Esophagus (tissue), 2 donors: ENCODE results near the gene ARHGAP4. TPM values are rescaled to one million over a fixed set of nuclear protein-coding genes. Genes with fewer than 3 reads are reported as not detected.

ENCODE experiments used
- H3K27ac ChIP-seq, 2 donors: one replicate each; pipeline ENCODE4 v1.5.1; 2013; ENCODE audit warnings: low read depth in 2 of 2, mild to moderate bottlenecking in 2 of 2, inconsistent platforms in 1 of 2, low read length in 1 of 2, moderate library complexity in 1 of 2
- H3K27me3 ChIP-seq, 2 donors: one replicate each; pipeline ENCODE4 v1.6.1; 2013; ENCODE audit warnings: low read length in 2 of 2, control low read depth in 1 of 2, mild to moderate bottlenecking in 1 of 2; ENCODE audit not compliant: insufficient read depth in 2 of 2, control insufficient read depth in 1 of 2
- H3K36me3 ChIP-seq, 2 donors: one replicate each; pipeline ENCODE4 v1.6.1; 2013; ENCODE audit warnings: low read length in 1 of 2; ENCODE audit not compliant: control insufficient read depth in 2 of 2, insufficient read depth in 2 of 2
- H3K4me1 ChIP-seq, 2 donors: one replicate each; pipeline ENCODE4 v1.6.1; 2013; ENCODE audit warnings: low read length in 1 of 2; ENCODE audit not compliant: control insufficient read depth in 2 of 2, insufficient read depth in 2 of 2
- H3K4me3 ChIP-seq, 2 donors: one replicate each; pipeline ENCODE4 v1.5.1; 2013; ENCODE audit warnings: low read length in 2 of 2, mild to moderate bottlenecking in 2 of 2, low read depth in 1 of 2, moderate library complexity in 1 of 2
- H3K9me3 ChIP-seq, 2 donors: one replicate each; pipeline ENCODE4 v1.6.1; 2013; ENCODE audit warnings: mild to moderate bottlenecking in 2 of 2, low read depth in 1 of 2, low read length in 1 of 2, moderate library complexity in 1 of 2; ENCODE audit not compliant: control insufficient read depth in 2 of 2, insufficient read depth in 1 of 2
- WGBS, 2 donors: extraction: QIAGEN DNeasy Blood & Tissue Kit; methylation state at CpG; one replicate each; pipeline ENCODE4 v1.1.7; 2013; 5-methylcytosine and 5-hydroxymethylcytosine counted together
- polyA plus RNA-seq, 2 donors: library from polyadenylated mRNA; stranded (reverse); fragments of 200-250 nt; gene quantifications; one replicate each; pipeline ENCODE4 v1.2.3, GENCODE V29; 2013
- donor health status: healthy with polysubstance abuse.
- donor health status: Bipolar disorder and iron deficiency.

Gene ARHGAP4
- polyA plus RNA-seq, 2 donors, result 10.6 to 23.4 TPM

- no peak overlapping the region for H3K27ac ChIP-seq
- peaks cover 0 to 5% of the 10 kb centered on the region in 2 donors for H3K4me1 ChIP-seq
- WGBS, 2 donors, result 91 to 93% methylated on average over 22 of the region's 22 CpGs
- no peaks in the 10 kb centered on the region for H3K36me3 ChIP-seq
- H3K9me3 ChIP-seq, result no peaks in the 10 kb centered on the region
- H3K27me3 ChIP-seq, result no peaks in the 10 kb centered on the region
- no peak overlapping the region for H3K4me3 ChIP-seq
Measured at GRCh38 chrX:153910446-153910845, 15.6 kb downstream of the ARHGAP4 start.

- peaks cover 0 to 5% of the 10 kb centered on the region in 2 donors for H3K4me1 ChIP-seq
- H3K27ac ChIP-seq, result no peak overlapping the region
- WGBS, 2 donors, result 93 to 94% methylated on average over 25 of the region's 25 CpGs
- no peaks in the 10 kb centered on the region for H3K36me3 ChIP-seq
- H3K4me3 ChIP-seq, result no peak overlapping the region
- no peaks in the 10 kb centered on the region for H3K27me3 ChIP-seq
- no peaks in the 10 kb centered on the region for H3K9me3 ChIP-seq
Measured at GRCh38 chrX:153909980-153910360, 16.1 kb downstream of the ARHGAP4 start.

- Histone ChIP-seq H3K4me1 (peaks cover 0 to 5% of the 10 kb centered on the region in 2 donors), H3K27ac (no peak overlapping the region), H3K27me3 (no peaks in the 10 kb centered on the region), H3K4me3 (no peak overlapping the region), H3K9me3 (no peaks in the 10 kb centered on the region), H3K36me3 (no peaks in the 10 kb centered on the region)
- 78 to 83% methylated on average over 31 to 37 of the region's 37 CpGs for WGBS, 2 donors
Measured at GRCh38 chrX:153909024-153909979, 16.8 kb downstream of the ARHGAP4 start.

- WGBS, 2 donors, result 83 to 91% methylated on average over 23 of the region's 23 CpGs
- no peak overlapping the region for H3K4me3 ChIP-seq
- H3K27me3 ChIP-seq, result no peaks in the 10 kb centered on the region
- peaks cover 0 to 5% of the 10 kb centered on the region in 2 donors for H3K4me1 ChIP-seq
- H3K27ac ChIP-seq, result no peak overlapping the region
- no peaks in the 10 kb centered on the region for H3K9me3 ChIP-seq
- H3K36me3 ChIP-seq, result no peaks in the 10 kb centered on the region
Measured at GRCh38 chrX:153908219-153908860, 17.7 kb downstream of the ARHGAP4 start.

GRCh38 chrX:153907456-153907855 is 18.6 kb downstream of the ARHGAP4 start:
- Histone ChIP-seq H3K27ac (no peak overlapping the region), H3K4me1 (peaks cover 0 to 5% of the 10 kb centered on the region in 2 donors), H3K9me3 (no peaks in the 10 kb centered on the region), H3K4me3 (no peak overlapping the region), H3K36me3 (no peaks in the 10 kb centered on the region), H3K27me3 (no peaks in the 10 kb centered on the region)
- 75 to 77% methylated on average over 11 to 12 of the region's 12 CpGs for WGBS, 2 donors

- H3K27me3 ChIP-seq, result no peaks in the 10 kb centered on the region
- H3K36me3 ChIP-seq, result no peaks in the 10 kb centered on the region
- peaks cover 1 to 5% of the 10 kb centered on the region in 2 donors for H3K4me1 ChIP-seq
- 76 to 77% methylated on average over 26 to 27 of the region's 27 CpGs for WGBS, 2 donors
- H3K4me3 ChIP-seq, result no peak overlapping the region
- no peak overlapping the region for H3K27ac ChIP-seq
- no peaks in the 10 kb centered on the region for H3K9me3 ChIP-seq
Measured at GRCh38 chrX:153906126-153906917, 19.7 kb downstream of the ARHGAP4 start.

- no peaks in the 10 kb centered on the region for H3K27me3 ChIP-seq
- no peaks in the 10 kb centered on the region for H3K9me3 ChIP-seq
- no peak overlapping the region for H3K4me3 ChIP-seq
- H3K27ac ChIP-seq, result no peak overlapping the region
- H3K36me3 ChIP-seq, result no peaks in the 10 kb centered on the region
- H3K4me1 ChIP-seq, result peaks cover 5% of the 10 kb centered on the region in 2 donors
- 83 to 89% methylated on average over 32 of the region's 32 CpGs for WGBS, 2 donors
Measured at GRCh38 chrX:153905481-153906095, 20.5 kb downstream of the ARHGAP4 start.

- WGBS, 2 donors, result 33 to 64% methylated on average over 13 to 26 of the region's 26 CpGs
- no peaks in the 10 kb centered on the region for H3K9me3 ChIP-seq
- no peak within 1 kb of the TSS for H3K27ac ChIP-seq
- H3K36me3 ChIP-seq, result no peaks in the 10 kb centered on the region
- H3K4me1 ChIP-seq, result peaks cover 5% of the 10 kb centered on the region in 2 donors
- H3K4me3 ChIP-seq, result peak within 1 kb of the TSS in 1 of 2 donors; percentile 7
- H3K27me3 ChIP-seq, result no peaks in the 10 kb centered on the region
Measured at GRCh38 chrX:153903991-153904957, 21.8 kb downstream of the ARHGAP4 start, which contains the start of gene AVPR2. AVPR2 (plus strand) TSS chrX:153904673; CDS start chrX:153905146, 473 bp downstream.
